ENCODE data around the gene ZDHHC7.

ZDHHC7 gene, protein sequence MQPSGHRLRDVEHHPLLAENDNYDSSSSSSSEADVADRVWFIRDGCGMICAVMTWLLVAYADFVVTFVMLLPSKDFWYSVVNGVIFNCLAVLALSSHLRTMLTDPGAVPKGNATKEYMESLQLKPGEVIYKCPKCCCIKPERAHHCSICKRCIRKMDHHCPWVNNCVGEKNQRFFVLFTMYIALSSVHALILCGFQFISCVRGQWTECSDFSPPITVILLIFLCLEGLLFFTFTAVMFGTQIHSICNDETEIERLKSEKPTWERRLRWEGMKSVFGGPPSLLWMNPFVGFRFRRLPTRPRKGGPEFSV

DNA sequence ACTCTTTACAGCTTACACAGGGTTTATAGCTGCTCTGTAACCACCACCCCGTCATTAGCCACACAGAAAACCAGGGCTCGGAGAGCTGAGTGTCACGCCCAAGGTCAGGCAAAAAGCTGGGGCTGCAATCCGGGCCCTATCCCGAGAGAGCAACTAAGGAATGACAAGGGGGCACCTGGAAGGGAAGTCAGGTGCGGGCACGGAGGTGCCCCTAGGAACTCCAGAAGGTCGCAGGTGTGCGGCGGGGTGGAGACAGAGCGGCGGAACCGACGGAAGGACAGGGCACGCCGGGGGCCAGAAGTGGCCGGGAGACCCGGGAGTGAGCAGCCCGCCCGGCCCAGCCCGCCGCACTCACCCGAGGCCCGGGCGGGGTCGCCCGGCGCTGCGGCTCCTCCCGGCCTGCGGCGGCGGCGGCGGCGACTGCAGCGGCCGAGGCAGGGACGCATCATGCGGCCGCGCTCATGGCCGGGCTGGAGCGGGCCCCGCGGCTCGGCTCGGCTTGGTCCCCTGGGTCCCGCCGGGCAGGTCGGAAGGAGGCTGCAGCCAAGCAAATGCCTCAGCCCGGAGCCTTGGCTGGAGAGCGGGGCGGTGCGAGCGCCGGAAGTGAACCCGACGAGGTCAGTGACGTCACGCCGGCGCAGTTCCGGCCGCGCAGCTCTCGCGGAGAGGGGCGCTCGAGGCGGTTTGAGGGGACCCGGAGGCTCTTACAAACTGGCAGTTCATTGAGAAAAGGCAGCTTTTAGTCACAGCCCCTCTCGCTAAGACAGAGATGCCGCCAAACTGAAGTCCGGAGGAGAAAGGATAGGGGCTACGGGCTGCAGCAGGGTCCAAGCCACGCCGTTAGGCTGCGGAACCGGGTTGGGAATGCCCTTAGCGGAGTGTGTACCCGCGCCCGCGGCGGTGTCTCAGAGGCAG, at the start of gene ZDHHC7:
Gene ZDHHC7, minus strand, starts transcription at position 605 of the 915 bp plus-strand sequence. CDS start 20,917 bp downstream, outside the sequence.
- peak; percentile 96 for DNase-seq (ENCODE audit: low spot score)
- TF ChIP-seq, protein P1, sequence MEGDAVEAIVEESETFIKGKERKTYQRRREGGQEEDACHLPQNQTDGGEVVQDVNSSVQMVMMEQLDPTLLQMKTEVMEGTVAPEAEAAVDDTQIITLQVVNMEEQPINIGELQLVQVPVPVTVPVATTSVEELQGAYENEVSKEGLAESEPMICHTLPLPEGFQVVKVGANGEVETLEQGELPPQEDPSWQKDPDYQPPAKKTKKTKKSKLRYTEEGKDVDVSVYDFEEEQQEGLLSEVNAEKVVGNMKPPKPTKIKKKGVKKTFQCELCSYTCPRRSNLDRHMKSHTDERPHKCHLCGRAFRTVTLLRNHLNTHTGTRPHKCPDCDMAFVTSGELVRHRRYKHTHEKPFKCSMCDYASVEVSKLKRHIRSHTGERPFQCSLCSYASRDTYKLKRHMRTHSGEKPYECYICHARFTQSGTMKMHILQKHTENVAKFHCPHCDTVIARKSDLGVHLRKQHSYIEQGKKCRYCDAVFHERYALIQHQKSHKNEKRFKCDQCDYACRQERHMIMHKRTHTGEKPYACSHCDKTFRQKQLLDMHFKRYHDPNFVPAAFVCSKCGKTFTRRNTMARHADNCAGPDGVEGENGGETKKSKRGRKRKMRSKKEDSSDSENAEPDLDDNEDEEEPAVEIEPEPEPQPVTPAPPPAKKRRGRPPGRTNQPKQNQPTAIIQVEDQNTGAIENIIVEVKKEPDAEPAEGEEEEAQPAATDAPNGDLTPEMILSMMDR (IDR thresholded peaks at IDR 0.05; ENCODE audit: extremely low read depth, insufficient read depth, missing control alignments) = no peak
- in situ Hi-C loops (cut with MboI; ENCODE audit: low pct_unique_long_range_greater_than_20kb, low sequenced_read_pairs, unreplicated experiment) = no loop called here

DNA sequence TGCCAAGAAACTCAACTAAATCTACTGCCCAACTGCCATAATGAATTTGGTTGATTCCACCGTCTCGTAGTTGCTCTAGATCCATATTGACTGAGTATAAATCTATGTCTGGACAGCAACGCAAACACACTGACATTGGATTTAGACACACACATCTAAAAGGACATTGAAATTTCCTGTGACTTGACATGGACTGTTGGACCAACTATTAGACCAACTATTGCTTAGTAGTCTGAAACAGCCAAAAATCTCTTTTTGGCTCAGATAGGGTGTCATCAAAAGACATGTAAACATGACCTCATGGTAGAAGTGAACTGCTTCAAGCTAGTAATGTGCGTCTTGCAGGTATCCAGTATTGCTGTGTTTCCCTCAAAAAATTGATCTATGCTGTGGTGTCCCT, 47.6 kb upstream of the ZDHHC7 start:
- TF ChIP-seq, protein P1 (IDR thresholded peaks at IDR 0.05; ENCODE audit: extremely low read depth, insufficient read depth, missing control alignments) = no peak
- DNase-seq (ENCODE audit: low spot score) = no peak
- in situ Hi-C loops (cut with MboI; ENCODE audit: low pct_unique_long_range_greater_than_20kb, low sequenced_read_pairs, unreplicated experiment) = no loop called here

DNA sequence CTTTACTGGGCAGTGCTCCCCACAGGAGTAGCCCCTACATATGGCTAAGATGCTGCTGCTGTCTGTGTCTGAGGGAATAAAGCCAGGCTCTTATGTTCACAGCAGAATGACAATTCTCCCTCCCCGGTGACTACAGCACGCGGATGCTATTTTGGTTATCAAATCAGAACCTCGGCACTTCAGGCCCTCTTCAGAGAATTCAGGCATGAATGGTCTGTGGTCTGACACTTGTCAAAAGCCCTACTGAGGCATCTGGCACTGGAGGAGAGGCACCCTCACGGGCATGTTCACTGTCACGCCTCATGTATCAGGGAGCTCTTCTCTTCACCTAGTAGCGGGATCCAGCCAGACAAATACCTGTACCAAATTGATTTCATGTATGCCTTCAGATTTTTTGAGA, 46.6 kb upstream of the ZDHHC7 start:
- in situ Hi-C loops (cut with MboI; ENCODE audit: low pct_unique_long_range_greater_than_20kb, low sequenced_read_pairs, unreplicated experiment) = no loop called here
- no peak for DNase-seq (ENCODE audit: low spot score)

DNA sequence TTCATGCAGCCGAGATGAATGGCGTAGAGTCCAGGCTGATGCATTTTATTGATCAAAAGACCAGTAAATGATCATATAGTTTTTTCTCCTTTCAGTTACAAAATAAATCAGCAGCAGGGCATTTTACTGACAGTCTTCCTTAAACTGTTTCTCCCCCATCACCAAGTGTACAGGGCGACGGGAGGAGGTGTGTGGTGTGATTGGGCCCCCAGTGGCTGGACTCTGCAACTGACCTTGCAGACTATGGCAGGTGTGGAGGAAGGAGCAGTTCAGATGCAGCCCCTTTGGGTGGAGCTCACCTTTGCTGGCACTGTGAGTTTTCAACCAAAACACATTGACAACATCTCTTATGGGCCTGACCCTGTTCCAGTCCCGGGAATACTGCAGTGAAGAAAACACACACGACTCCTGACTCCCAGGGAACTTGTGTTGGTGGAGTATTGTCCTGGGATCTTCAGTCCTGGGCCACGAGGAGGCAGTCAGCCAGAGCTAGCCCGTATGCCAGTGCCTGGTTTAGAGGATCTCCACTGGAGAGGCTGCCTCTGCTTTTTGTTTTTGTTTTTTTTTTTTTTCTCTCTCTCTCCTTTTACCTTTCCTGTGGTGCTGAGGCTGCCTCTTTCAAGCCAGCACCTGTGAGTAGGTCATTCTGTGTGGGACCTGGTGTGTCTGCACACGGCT, 46.0 kb upstream of the ZDHHC7 start:
- in situ Hi-C loops (cut with MboI; ENCODE audit: low pct_unique_long_range_greater_than_20kb, low sequenced_read_pairs, unreplicated experiment) = no loop called here
- DNase-seq (ENCODE audit: low spot score) = peak; percentile 44
- TF ChIP-seq, protein P1 (IDR thresholded peaks at IDR 0.05; ENCODE audit: extremely low read depth, insufficient read depth, missing control alignments) = peak; percentile 35

More for the DNA sequence above, 46.6 kb upstream of the ZDHHC7 start:
- TF ChIP-seq, protein P1 (IDR thresholded peaks at IDR 0.05; ENCODE audit: extremely low read depth, insufficient read depth, missing control alignments) = no peak

- in situ Hi-C loops (cut with MboI; ENCODE audit: low pct_unique_long_range_greater_than_20kb, low sequenced_read_pairs, unreplicated experiment) = no loop called here
- no peak for DNase-seq (ENCODE audit: low spot score)
- TF ChIP-seq, protein P1 (IDR thresholded peaks at IDR 0.05; ENCODE audit: extremely low read depth, insufficient read depth, missing control alignments) = peak; percentile 33
Measured at GRCh38 chr16:85056211-85056748, 44.9 kb upstream of the ZDHHC7 start.

All from GM13977 (cell line).